ENCODE data around the gene FBXL4.

DNA sequence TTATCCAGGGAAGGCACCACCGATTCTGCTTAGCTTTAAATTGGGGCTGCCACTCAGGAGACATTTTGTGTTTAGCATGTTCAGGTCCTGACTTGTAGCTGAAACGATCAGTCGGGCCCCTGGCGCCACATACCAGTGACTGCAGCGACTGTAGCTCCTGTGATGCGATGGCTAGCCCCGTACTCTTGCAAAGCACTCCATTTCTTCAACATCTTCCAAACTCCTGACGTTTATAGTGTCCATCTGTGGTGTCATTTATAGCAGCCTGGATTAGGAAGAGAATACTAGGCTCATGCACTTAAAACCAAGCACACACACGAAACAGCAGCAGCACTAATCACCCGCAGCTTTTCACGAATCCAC is 100.3 kb downstream of the FBXL4 start:
- TF ChIP-seq, protein P1, sequence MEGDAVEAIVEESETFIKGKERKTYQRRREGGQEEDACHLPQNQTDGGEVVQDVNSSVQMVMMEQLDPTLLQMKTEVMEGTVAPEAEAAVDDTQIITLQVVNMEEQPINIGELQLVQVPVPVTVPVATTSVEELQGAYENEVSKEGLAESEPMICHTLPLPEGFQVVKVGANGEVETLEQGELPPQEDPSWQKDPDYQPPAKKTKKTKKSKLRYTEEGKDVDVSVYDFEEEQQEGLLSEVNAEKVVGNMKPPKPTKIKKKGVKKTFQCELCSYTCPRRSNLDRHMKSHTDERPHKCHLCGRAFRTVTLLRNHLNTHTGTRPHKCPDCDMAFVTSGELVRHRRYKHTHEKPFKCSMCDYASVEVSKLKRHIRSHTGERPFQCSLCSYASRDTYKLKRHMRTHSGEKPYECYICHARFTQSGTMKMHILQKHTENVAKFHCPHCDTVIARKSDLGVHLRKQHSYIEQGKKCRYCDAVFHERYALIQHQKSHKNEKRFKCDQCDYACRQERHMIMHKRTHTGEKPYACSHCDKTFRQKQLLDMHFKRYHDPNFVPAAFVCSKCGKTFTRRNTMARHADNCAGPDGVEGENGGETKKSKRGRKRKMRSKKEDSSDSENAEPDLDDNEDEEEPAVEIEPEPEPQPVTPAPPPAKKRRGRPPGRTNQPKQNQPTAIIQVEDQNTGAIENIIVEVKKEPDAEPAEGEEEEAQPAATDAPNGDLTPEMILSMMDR (IDR thresholded peaks at IDR 0.05; ENCODE audit: low read depth, low read length, poor library complexity, severe bottlenecking), result no peak
- no peak for TF ChIP-seq EZH2phosphoT487 (IDR thresholded peaks at IDR 0.05; ENCODE audit: borderline replicate concordance, low read length)
